HTR-8/SVneo (cell line): ENCODE results near the gene MPHOSPH6.
"Not testable (repeated sequence)": the region's sequence is repeated elsewhere in the genome, so short reads cannot be mapped to it uniquely, and the experiment has no call there.

Source experiments
- DNase-seq: peaks from one replicate; pipeline ENCODE4 v3.0.0; 2011; ENCODE audit warnings: low spot score, mixed read lengths; ENCODE audit not compliant: insufficient read length
- FAIRE-seq: peaks from 2 replicates; lab custom pipeline; 2011; peaks lifted over from hg19 to GRCh38; lab: Jason Lieb, UNC

Gene MPHOSPH6

GRCh38 chr16:82133798-82134197 is 36.2 kb downstream of the MPHOSPH6 start:
- FAIRE-seq (no peak), DNase-seq (no peak)

DNA sequence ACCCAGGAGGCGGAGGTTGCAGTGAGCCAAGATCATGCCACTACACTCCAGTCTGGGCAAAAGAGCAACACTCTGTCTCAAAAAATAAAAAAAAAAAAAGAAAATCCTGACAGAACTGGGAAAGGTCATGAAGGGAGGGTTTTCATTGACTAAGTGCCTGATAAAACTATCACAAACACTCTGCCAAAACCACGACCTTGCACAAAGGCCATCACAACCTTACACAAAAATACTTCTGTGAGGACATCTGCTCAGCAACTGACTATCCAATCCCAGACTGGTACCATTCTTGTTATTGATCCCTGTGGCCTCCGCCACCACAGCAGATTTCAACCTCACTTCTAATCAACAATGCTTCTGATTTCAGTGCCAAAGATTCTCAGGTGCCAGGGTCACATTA is 40.1 kb downstream of the MPHOSPH6 start:
- DNase-seq = no peak
- no peak for FAIRE-seq

DNA sequence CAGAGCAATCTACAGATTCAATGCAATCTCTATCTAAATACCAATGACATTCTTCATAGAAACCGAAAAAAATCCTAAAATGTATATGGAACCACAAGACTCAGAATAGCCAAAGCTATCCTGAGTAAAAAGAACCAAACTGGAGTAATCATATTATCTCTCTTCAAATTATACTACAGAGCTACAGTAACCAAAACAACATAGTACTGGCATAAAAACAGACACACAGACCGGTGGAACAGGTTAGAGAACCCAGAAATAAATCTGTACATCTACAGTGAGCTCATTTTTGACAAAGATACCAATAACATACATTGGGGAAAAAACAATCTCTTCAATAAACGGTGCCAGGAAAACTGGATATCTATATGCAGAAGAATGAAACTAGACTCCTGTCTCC is 45.4 kb downstream of the MPHOSPH6 start:
- FAIRE-seq = no peak
- DNase-seq = no peak

- no peak for FAIRE-seq
- DNase-seq = no peak
These were observed 50.6 kb downstream of the MPHOSPH6 start for GRCh38 chr16:82119405-82119804.

DNA sequence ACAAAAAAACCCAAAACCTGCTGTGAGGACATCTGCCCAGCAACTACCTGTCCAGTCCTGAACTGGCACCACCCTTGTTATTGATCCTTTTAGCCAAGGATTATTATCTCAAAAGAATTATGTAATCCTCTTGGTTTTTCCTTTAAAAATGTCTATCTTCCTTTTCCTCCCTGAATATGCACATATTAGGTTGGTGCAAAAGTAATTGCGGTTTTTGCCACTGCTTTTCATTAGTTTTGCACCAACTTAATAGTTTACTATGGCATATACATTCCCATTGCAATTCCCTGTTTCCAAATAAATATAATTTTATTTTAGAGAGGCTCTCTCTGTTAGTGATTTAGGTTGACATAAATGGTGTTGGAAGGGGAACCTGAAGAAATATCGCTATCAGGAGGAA is 51.3 kb downstream of the MPHOSPH6 start:
- DNase-seq (no peak), FAIRE-seq (no peak)

DNA sequence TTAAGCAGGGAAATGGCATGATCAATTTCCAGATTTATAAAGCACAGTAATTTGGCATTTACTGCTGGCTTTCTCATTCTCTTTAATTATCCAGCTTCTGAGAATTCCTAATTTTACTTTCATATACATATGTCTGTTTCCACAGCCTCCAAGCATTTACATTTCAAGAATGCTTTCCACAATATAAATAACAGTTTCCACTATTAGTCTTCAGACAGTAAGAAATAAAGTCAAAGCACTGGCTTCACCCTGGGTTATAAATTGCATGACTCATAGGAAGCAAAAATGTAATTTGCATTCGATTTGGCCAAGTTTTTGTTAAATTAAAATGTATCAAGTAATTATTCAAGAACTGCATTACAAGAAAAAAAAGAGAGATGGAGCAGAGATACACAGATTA is 53.5 kb downstream of the MPHOSPH6 start:
- no peak for DNase-seq
- no peak for FAIRE-seq

DNA sequence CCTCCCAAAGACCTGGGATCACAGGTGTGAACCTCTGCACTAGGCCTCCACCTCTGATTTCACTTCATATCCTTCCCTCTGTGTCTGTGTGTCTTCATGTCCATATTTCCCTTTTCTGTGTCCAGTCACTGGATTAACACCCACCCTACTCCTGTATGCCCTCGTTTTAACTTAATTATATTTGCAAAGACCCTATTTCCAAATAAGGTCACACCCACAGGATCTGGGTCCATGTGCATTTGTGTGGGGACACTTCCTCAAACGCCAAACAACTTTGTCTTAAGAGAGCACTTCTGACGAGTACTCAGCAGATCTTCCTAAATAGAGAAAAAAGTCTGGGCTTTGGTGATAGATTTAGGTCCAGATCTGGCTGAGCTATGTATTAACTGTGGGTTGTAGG is 56.3 kb downstream of the MPHOSPH6 start:
- no peak for FAIRE-seq

DNA sequence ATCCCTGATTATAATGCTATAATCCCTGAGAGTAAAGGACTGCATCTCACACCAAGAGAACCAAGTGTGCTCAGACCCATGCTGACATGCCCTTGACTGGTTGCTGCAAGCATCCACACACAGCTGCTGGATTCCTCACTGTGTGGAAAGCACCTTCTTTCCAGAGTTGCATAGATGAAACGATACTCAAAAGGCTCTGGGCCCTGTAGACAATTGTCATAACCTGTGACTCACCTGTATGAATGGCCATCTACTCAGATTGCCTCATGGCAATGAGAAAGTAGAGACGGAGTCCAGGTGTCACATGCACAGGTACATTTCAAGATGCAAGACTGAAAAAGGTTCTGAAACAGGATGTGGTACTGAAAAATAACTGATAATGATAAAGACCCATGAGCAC is 58.1 kb downstream of the MPHOSPH6 start:
- FAIRE-seq = no peak
- DNase-seq = no peak

More for the DNA sequence above, 56.3 kb downstream of the MPHOSPH6 start:
- no peak for DNase-seq

DNA sequence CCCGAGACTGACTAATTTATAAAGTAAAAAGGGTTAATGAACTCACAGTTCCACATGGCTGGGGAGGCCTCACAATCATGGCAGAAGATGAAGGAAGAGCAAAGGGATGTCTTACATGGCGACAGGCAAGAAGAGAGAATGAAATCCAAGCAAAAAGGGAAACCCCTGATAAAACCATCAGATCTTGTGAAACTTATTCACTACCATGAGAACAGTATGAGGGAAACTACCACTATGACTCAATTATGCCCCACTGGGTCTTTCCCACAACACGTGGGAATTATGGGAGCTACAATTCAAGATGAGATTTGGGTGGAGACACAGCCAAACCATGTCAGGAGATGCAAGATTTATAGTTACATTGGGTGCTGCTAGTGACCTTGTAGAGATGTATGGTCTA is 60.8 kb downstream of the MPHOSPH6 start:
- not testable (repeated sequence) for DNase-seq, FAIRE-seq

DNA sequence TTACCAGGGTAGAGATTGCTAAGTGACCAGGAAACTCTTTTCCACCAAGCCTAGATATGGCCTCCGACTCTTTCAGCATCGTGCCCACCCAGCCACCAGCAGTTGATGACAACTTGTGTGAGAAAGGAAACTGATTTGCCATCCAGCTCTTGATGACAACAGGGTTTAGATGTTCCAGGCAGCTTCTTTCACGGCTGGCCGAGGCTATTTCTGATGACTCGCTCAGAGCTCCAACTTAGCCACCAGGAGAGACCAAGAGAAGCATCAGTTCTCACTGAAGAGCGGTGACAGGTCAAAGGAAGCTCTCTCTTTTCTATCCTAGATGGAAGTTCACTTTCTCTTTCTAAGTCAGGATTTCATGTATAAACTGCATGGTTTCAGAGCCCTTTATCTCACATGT is 61.2 kb downstream of the MPHOSPH6 start:
- FAIRE-seq (no peak), DNase-seq (no peak)

DNA sequence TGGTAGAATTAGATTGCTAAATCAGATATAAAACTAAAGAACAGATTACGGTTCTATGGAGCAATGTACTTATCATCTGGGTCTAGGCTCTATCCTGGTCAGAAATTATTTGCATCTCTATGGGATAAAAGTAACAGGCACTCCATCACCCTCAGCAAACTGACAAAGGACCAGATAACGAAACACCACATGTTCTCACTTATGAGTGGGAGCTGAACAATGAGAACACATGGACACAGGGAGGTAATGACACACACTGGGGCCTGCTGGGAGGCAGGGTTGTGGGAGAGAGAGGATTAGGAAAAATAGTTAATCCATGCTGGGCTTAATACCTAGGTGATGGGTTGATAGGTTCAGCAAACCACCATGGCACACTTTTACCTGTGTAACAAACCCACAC is 61.9 kb downstream of the MPHOSPH6 start:
- DNase-seq = no peak
- FAIRE-seq = no peak

GRCh38 chr16:82105107-82105506 is 64.9 kb downstream of the MPHOSPH6 start:
- FAIRE-seq = no peak
- DNase-seq = no peak
